Astrocyte (in vitro differentiated cells and primary cell): ENCODE data around the gene MAIP1.

Source experiments
- EZH2 ChIP-seq: IDR thresholded peaks from 2 replicates; pipeline ENCODE4 v1.6.1; 2012; ENCODE audit warnings: mild to moderate bottlenecking, low read length, inconsistent platforms; ENCODE audit not compliant: insufficient read depth
- TF ChIP-seq, protein P1 (sequence below): IDR thresholded peaks from 2 replicates; pipeline ENCODE4 v1.5.1; 2011; ENCODE audit warnings: low read depth, mild to moderate bottlenecking, inconsistent platforms, low read length, moderate library complexity; ENCODE audit not compliant: insufficient read depth

DNA sequence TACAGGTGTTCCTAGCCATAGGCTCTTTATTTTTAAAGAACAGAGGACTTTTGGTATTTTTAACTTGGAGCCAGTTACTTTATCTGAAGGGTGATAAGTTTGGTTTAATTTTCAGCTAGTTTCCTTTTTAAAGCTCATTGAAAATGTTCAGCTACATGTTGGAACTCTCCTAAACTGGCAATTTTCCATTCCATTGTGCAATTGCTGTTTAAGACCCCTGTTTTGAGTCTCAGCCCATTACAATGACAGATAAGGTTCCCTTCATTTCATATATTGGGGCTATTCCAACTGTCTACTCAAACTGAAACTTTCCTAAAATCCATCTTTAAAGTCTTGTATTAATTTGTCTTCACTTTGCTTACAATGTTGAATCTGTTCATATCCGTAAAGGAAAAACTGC, 11.6 kb downstream of the MAIP1 start:
- TF ChIP-seq, protein P1, sequence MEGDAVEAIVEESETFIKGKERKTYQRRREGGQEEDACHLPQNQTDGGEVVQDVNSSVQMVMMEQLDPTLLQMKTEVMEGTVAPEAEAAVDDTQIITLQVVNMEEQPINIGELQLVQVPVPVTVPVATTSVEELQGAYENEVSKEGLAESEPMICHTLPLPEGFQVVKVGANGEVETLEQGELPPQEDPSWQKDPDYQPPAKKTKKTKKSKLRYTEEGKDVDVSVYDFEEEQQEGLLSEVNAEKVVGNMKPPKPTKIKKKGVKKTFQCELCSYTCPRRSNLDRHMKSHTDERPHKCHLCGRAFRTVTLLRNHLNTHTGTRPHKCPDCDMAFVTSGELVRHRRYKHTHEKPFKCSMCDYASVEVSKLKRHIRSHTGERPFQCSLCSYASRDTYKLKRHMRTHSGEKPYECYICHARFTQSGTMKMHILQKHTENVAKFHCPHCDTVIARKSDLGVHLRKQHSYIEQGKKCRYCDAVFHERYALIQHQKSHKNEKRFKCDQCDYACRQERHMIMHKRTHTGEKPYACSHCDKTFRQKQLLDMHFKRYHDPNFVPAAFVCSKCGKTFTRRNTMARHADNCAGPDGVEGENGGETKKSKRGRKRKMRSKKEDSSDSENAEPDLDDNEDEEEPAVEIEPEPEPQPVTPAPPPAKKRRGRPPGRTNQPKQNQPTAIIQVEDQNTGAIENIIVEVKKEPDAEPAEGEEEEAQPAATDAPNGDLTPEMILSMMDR, result no peak
- no peak for TF ChIP-seq EZH2
